ENCODE results near the gene HIPK2.

DNA sequence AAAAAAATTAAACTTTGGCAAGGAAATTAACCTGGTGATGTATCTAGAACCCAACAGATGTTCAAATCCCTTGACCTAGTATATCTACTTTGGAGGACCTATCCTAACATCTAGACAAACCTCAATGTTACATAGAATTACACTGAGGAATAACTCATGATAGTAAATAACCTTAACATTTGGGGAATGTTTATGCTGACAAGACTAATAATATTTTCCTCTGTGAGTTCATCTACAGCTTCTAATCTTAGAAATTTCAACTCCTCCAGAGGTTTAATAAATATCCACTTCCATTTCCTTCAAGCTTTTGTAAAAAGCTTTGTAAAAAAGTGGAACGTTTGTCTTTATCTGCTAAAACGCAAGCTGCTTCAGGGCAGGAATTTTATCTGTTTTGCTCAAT lies 12.7 kb downstream of the HIPK2 start:
- TF ChIP-seq, protein P1, sequence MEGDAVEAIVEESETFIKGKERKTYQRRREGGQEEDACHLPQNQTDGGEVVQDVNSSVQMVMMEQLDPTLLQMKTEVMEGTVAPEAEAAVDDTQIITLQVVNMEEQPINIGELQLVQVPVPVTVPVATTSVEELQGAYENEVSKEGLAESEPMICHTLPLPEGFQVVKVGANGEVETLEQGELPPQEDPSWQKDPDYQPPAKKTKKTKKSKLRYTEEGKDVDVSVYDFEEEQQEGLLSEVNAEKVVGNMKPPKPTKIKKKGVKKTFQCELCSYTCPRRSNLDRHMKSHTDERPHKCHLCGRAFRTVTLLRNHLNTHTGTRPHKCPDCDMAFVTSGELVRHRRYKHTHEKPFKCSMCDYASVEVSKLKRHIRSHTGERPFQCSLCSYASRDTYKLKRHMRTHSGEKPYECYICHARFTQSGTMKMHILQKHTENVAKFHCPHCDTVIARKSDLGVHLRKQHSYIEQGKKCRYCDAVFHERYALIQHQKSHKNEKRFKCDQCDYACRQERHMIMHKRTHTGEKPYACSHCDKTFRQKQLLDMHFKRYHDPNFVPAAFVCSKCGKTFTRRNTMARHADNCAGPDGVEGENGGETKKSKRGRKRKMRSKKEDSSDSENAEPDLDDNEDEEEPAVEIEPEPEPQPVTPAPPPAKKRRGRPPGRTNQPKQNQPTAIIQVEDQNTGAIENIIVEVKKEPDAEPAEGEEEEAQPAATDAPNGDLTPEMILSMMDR (IDR thresholded peaks at IDR 0.05; ENCODE audit: borderline replicate concordance, extremely low read depth, low read length, poor library complexity, severe bottlenecking), result no peak
- TF ChIP-seq EZH2 (IDR thresholded peaks at IDR 0.05; ENCODE audit: borderline replicate concordance, low read depth, low read length, severe bottlenecking), result no peak

Measured in DND-41 (cell line).